KMS-11 (cell line): ENCODE results near the gene C16orf54.
"Not testable (repeated sequence)": the region's sequence is repeated elsewhere in the genome, so short reads cannot be mapped to it uniquely, and the experiment has no call there.

Experiments
- H2AFZ ChIP-seq: fragments of 200-600 bp; sonication (generic); 2 replicates; pipeline ENCODE4 v1.6.1; 2016; ENCODE audit warnings: antibody characterized with exemption, mixed run types, low read depth
- H3K27ac ChIP-seq: fragments of 200-600 bp; sonication (generic); 2 replicates; pipeline ENCODE4 v1.6.1; 2016; ENCODE audit warnings: mild to moderate bottlenecking, mixed run types
- H3K27me3 ChIP-seq: fragments of 200-600 bp; sonication (generic); 2 replicates; pipeline ENCODE4 v1.6.1; 2017; ENCODE audit warnings: mild to moderate bottlenecking, low read depth, mixed run types, moderate library complexity; ENCODE audit not compliant: insufficient read depth
- H3K36me3 ChIP-seq: fragments of 200-600 bp; sonication (generic); 2 replicates; pipeline ENCODE4 v1.6.1; 2017; ENCODE audit warnings: mild to moderate bottlenecking, mixed run types; ENCODE audit not compliant: insufficient read depth
- H3K4me1 ChIP-seq: fragments of 200-600 bp; sonication (generic); 2 replicates; pipeline ENCODE4 v1.6.1; 2016; ENCODE audit warnings: mild to moderate bottlenecking, low read depth, mixed run types; ENCODE audit not compliant: poor library complexity, severe bottlenecking
- H3K4me2 ChIP-seq: fragments of 200-600 bp; sonication (generic); 2 replicates; pipeline ENCODE4 v1.7.0; 2016; ENCODE audit warnings: mild to moderate bottlenecking, mixed run types
- H3K4me3 ChIP-seq: fragments of 200-600 bp; sonication (generic); IDR thresholded peaks from 2 replicates; pipeline ENCODE4 v1.6.1; 2017; ENCODE audit warnings: low read depth, low read length, mixed read lengths; ENCODE audit not compliant: insufficient read depth
- H3K79me2 ChIP-seq: fragments of 200-600 bp; sonication (generic); 2 replicates; pipeline ENCODE4 v1.6.1; 2016; ENCODE audit warnings: low read depth, mixed run types; ENCODE audit not compliant: insufficient read depth
- H3K9ac ChIP-seq: fragments of 200-600 bp; sonication (generic); 2 replicates; pipeline ENCODE4 v1.6.1; 2016; ENCODE audit warnings: mild to moderate bottlenecking, mixed run types
- H4K20me1 ChIP-seq: fragments of 200-600 bp; sonication (generic); 2 replicates; pipeline ENCODE4 v1.6.1; 2016; ENCODE audit warnings: mild to moderate bottlenecking, mixed run types; ENCODE audit not compliant: insufficient read depth
- CTCF ChIP-seq: fragments of 200-600 bp; sonication (generic); conservative IDR thresholded peaks from 2 replicates; pipeline ENCODE4 v1.6.1; 2017; ENCODE audit warnings: low read depth, mild to moderate bottlenecking, antibody characterized with exemption, low read length, moderate library complexity, mixed read lengths

C16orf54 gene

DNA sequence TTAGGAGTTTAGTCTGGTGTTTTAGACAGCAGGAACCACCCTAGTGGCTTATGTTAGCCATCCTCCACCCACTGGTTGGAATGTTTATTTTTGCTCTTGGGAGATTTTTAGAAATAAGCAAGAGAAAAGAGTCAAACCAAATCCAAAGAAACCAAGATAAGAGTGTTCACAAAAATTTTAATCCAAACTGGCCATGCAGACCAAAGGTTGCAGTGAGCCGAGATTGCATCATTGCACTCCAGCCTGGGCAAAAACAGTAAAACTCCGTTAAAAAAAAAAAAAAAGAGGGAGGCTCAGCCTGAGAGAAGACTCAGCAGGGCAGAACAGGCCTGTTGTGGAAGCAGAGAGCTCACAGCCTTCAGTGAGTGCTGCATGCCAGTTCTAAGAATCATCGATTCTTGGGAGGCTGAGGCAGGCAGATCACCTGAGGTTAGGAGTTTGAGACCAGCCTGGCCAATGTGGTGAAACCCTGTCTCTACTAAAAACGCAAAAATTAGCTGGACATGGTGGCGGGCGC, 12.2 kb upstream of the C16orf54 start:
- Histone ChIP-seq H3K4me2 (no peak overlapping the region), H3K27me3 (no peaks in the 10 kb centered on the region), H3K27ac (no peak overlapping the region), H4K20me1 (no peaks in the 10 kb centered on the region), H3K9ac (no peak overlapping the region), H3K79me2 (no peaks in the 10 kb centered on the region), H3K36me3 (no peaks in the 10 kb centered on the region), H3K4me1 (no peaks in the 10 kb centered on the region), H2AFZ (no peak overlapping the region), H3K4me3 (no peak overlapping the region)
- TF ChIP-seq CTCF, result no peak

- H3K27ac ChIP-seq, H3K4me3 ChIP-seq, H3K9ac ChIP-seq, H3K4me1 ChIP-seq, H3K36me3 ChIP-seq, H3K79me2 ChIP-seq, H2AFZ ChIP-seq, H3K27me3 ChIP-seq, H4K20me1 ChIP-seq, H3K4me2 ChIP-seq: not testable (repeated sequence)
Measured at GRCh38 chr16:29757086-29757485, 11.3 kb upstream of the C16orf54 start.

DNA sequence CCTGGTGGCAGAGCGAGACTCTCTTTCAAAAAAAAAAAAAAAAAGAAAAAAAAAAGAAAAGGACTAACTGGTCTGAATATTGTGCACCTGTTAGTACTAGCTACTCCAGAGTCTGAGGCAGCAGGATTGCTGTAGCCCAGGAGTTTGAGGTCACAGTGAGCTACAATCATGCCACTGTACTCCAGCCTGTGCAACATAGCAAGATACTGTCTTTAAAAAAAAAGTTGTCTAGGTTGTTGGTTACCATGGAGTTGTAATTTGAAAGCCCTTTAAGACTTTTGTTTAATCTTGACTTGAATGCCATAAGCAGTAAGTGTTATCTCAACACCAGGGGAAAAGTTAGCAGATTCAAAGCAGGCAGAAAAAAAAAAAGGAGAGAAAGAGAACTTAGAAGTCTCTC, 10.9 kb upstream of the C16orf54 start:
- Histone ChIP-seq H3K4me3 (no peak overlapping the region), H3K36me3 (no peaks in the 10 kb centered on the region), H3K4me2 (no peak overlapping the region), H3K27me3 (no peaks in the 10 kb centered on the region), H3K4me1 (no peaks in the 10 kb centered on the region), H3K9ac (no peak overlapping the region), H3K27ac (no peak overlapping the region), H3K79me2 (no peaks in the 10 kb centered on the region), H4K20me1 (no peaks in the 10 kb centered on the region), H2AFZ (no peak overlapping the region)
- TF ChIP-seq CTCF, result no peak

GRCh38 chr16:29753516-29753915, 7.7 kb upstream of the C16orf54 start:
- H3K79me2 ChIP-seq, result no peaks in the 10 kb centered on the region
- no peaks in the 10 kb centered on the region for H4K20me1 ChIP-seq
- no peak overlapping the region for H2AFZ ChIP-seq
- no peak overlapping the region for H3K4me2 ChIP-seq
- H3K4me3 ChIP-seq, result no peak overlapping the region
- no peak for TF ChIP-seq CTCF
- H3K9ac ChIP-seq, result no peak overlapping the region
- H3K27me3 ChIP-seq, result no peaks in the 10 kb centered on the region
- H3K27ac ChIP-seq, result no peak overlapping the region
- H3K36me3 ChIP-seq, result no peaks in the 10 kb centered on the region
- H3K4me1 ChIP-seq, result no peaks in the 10 kb centered on the region

- H3K36me3 ChIP-seq, H3K79me2 ChIP-seq, H3K27ac ChIP-seq, H3K4me2 ChIP-seq, H4K20me1 ChIP-seq, H2AFZ ChIP-seq, H3K9ac ChIP-seq, H3K4me1 ChIP-seq, H3K27me3 ChIP-seq, H3K4me3 ChIP-seq: not testable (repeated sequence)
Measured at GRCh38 chr16:29748760-29749149, 3.0 kb upstream of the C16orf54 start.
